Mesendoderm (in vitro differentiated cells): Measurements from ENCODE around the gene OR5K4.

Experiments used
- DNase-seq: peaks from one replicate; pipeline ENCODE4 v3.0.0; 2013
- H2AK5ac ChIP-seq: 2 replicates; pipeline ENCODE4 v1.6.1; 2013; ENCODE audit warnings: low read length, inconsistent platforms
- H2BK120ac ChIP-seq: 2 replicates; pipeline ENCODE4 v1.6.1; 2013; ENCODE audit warnings: low read depth, mild to moderate bottlenecking, low read length, moderate library complexity, mixed read lengths
- H2BK15ac ChIP-seq: replicated peaks from 2 replicates; pipeline ENCODE4 v1.6.1; 2013; ENCODE audit warnings: low read depth, mild to moderate bottlenecking, moderate library complexity
- H2BK5ac ChIP-seq: 2 replicates; pipeline ENCODE4 v1.6.1; 2013; ENCODE audit warnings: low read length, inconsistent platforms
- H3K18ac ChIP-seq: 2 replicates; pipeline ENCODE4 v1.6.1; 2013; ENCODE audit warnings: mild to moderate bottlenecking, low read length, mixed read lengths
- H3K23ac ChIP-seq: one replicate; pipeline ENCODE4 v1.6.1; 2013; ENCODE audit warnings: low read length
- H3K27ac ChIP-seq: 2 replicates; pipeline ENCODE4 v1.5.1; 2013; ENCODE audit warnings: low read depth, mild to moderate bottlenecking, inconsistent platforms, low read length, moderate library complexity
- H3K27me3 ChIP-seq: 2 replicates; pipeline ENCODE4 v1.6.1; 2013; ENCODE audit warnings: low read length, control low read depth, mild to moderate bottlenecking, inconsistent platforms; ENCODE audit not compliant: insufficient read depth, poor library complexity
- H3K36me3 ChIP-seq: 2 replicates; pipeline ENCODE4 v1.6.1; 2013; ENCODE audit warnings: low read length, inconsistent platforms; ENCODE audit not compliant: control insufficient read depth, insufficient read depth
- H3K4ac ChIP-seq: one replicate; pipeline ENCODE4 v1.6.1; 2013; ENCODE audit warnings: low read depth, mild to moderate bottlenecking, low read length, moderate library complexity
- H3K4me1 ChIP-seq: 2 replicates; pipeline ENCODE4 v1.6.1; 2013; ENCODE audit warnings: low read depth, low read length, inconsistent platforms; ENCODE audit not compliant: control insufficient read depth
- H3K4me2 ChIP-seq: 2 replicates; pipeline ENCODE4 v1.6.1; 2013; ENCODE audit warnings: low read length
- H3K4me3 ChIP-seq: 2 replicates; pipeline ENCODE4 v1.5.1; 2013; ENCODE audit warnings: mild to moderate bottlenecking, low read length
- H3K56ac ChIP-seq: one replicate; pipeline ENCODE4 v1.6.1; 2013; ENCODE audit warnings: low read length
- H3K79me1 ChIP-seq: 2 replicates; pipeline ENCODE4 v1.6.1; 2013; ENCODE audit warnings: low read length, inconsistent platforms
- H3K79me2 ChIP-seq: 2 replicates; pipeline ENCODE4 v1.6.1; 2013; ENCODE audit warnings: mild to moderate bottlenecking, low read length; ENCODE audit not compliant: control insufficient read depth, insufficient read depth
- H3K9ac ChIP-seq: 2 replicates; pipeline ENCODE4 v1.6.1; 2013; ENCODE audit warnings: low read length, inconsistent platforms
- H4K5ac ChIP-seq: one replicate; pipeline ENCODE4 v1.6.1; 2013; ENCODE audit warnings: low read length
- H4K8ac ChIP-seq: one replicate; pipeline ENCODE4 v1.6.1; 2013; ENCODE audit warnings: low read depth, mild to moderate bottlenecking, control low read depth, low read length, moderate library complexity
- WGBS: extraction: QIAGEN DNeasy Blood & Tissue Kit; methylation state at CpG from one replicate; pipeline ENCODE4 v1.1.7; 2013; ENCODE audit warnings: low lambda C conversion rate, missing lambda C conversion rate; ENCODE audit not compliant: insufficient coverage; ENCODE audit errors: extremely low coverage; 5-methylcytosine and 5-hydroxymethylcytosine counted together

The OR5K4 gene

DNA sequence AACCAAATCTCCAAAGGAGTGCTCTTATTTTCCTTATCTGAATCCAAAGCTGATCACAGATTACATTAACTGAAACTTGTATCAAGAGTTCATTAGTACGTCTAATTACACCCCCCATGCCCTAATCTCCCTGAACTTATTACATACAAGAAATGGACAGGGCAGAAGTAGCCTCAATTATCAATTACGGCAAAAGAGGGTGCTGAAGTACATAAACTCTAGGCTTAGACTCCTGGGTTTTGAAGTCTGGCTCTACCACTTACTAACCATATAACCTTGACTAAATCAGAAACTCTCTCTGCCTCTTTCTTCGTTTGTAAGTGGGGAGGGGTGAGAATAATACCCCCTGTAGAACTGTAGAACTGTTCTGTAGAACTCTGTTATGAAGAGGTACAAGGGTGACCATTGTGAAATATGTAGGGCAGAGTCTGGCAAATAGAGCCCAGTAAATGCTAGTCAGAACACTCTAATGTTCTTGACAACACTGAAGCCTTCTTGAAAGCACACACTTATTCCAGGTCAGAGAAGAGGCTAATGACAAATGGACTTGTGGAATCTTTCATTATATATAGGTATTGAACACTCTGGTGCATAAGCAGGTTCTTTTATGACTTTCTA is 19.6 kb upstream of the OR5K4 start:
- no peak overlapping the region for H3K18ac ChIP-seq
- H3K36me3 ChIP-seq: no peaks in the 10 kb centered on the region
- no peaks in the 10 kb centered on the region for H3K27me3 ChIP-seq
- H3K4me1 ChIP-seq: no peaks in the 10 kb centered on the region
- H3K23ac ChIP-seq: no peak overlapping the region
- no peak overlapping the region for H2AK5ac ChIP-seq
- H4K5ac ChIP-seq: no peak overlapping the region
- H3K4me2 ChIP-seq: no peak overlapping the region
- no peak overlapping the region for H3K56ac ChIP-seq
- no peak overlapping the region for H3K4ac ChIP-seq
- no peak overlapping the region for H4K8ac ChIP-seq
- no CpG with 5 or more reads among the region's 3 CpGs for WGBS
- H3K79me2 ChIP-seq: no peaks in the 10 kb centered on the region
- no peak overlapping the region for H2BK120ac ChIP-seq
- H3K4me3 ChIP-seq: no peak overlapping the region
- H3K27ac ChIP-seq: no peak overlapping the region
- no peak overlapping the region for H2BK5ac ChIP-seq
- H3K9ac ChIP-seq: no peak overlapping the region
- H2BK15ac ChIP-seq: no peak overlapping the region
- no peaks in the 10 kb centered on the region for H3K79me1 ChIP-seq
- no peak for DNase-seq

DNA sequence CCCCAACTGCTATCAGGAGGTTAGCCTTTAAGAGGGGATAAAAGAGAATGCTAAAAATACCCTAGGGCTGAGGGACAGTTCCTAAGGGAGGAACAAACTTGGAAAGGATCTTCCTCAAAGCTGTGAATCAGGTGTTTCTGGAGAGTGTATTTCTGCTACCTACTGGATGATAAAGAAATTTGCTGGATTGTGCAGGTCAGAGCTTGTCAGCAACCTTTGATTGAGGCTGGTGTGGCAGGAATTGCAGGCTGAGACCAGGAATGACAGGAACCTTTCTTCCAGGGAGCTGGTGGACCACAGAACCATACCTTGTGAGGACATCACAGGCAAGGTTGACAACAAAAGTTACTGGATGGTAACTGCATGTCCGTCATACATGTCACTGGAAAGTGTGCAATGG is 14.6 kb upstream of the OR5K4 start:
- no peaks in the 10 kb centered on the region for H3K36me3 ChIP-seq
- no peak overlapping the region for H3K4me3 ChIP-seq
- H2BK15ac ChIP-seq: no peak overlapping the region
- no peaks in the 10 kb centered on the region for H3K79me1 ChIP-seq
- H3K27me3 ChIP-seq: no peaks in the 10 kb centered on the region
- no peak overlapping the region for H3K9ac ChIP-seq
- no peaks in the 10 kb centered on the region for H3K79me2 ChIP-seq
- no CpG with 5 or more reads among the region's 1 CpG for WGBS
- H2AK5ac ChIP-seq: no peak overlapping the region
- H3K27ac ChIP-seq: no peak overlapping the region
- no peak overlapping the region for H4K8ac ChIP-seq
- no peak overlapping the region for H2BK5ac ChIP-seq
- no peak overlapping the region for H3K56ac ChIP-seq
- no peak overlapping the region for H3K23ac ChIP-seq
- no peak overlapping the region for H2BK120ac ChIP-seq
- no peak overlapping the region for H4K5ac ChIP-seq
- no peaks in the 10 kb centered on the region for H3K4me1 ChIP-seq
- no peak for DNase-seq
- no peak overlapping the region for H3K4me2 ChIP-seq
- no peak overlapping the region for H3K4ac ChIP-seq
- no peak overlapping the region for H3K18ac ChIP-seq

DNA sequence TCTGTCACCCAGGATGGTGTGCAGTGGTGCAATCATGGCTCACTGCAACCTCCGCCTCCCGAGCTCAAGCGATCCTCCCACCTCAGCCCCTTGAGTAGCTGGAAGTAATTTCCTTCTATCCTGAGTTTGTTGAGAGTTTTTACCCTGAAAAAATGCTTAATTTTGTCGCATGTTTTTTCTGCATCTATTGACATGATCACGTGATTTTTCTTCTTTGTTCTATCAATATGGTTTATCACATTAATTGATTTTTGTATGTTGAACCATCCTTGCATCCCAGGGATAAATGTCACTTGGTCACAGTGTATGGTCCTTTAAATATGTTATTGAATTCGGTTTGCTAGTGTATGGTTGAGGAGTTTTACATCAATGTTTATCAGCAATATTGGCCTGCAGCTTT is 11.9 kb upstream of the OR5K4 start:
- no peak overlapping the region for H2BK5ac ChIP-seq
- H2BK15ac ChIP-seq: no peak overlapping the region
- H3K9ac ChIP-seq: no peak overlapping the region
- H4K5ac ChIP-seq: no peak overlapping the region
- H3K4me1 ChIP-seq: no peaks in the 10 kb centered on the region
- H3K36me3 ChIP-seq: no peaks in the 10 kb centered on the region
- no peak for DNase-seq
- H3K27ac ChIP-seq: no peak overlapping the region
- H3K4ac ChIP-seq: no peak overlapping the region
- H2BK120ac ChIP-seq: no peak overlapping the region
- no peak overlapping the region for H3K56ac ChIP-seq
- no peak overlapping the region for H3K4me3 ChIP-seq
- no peak overlapping the region for H3K23ac ChIP-seq
- H2AK5ac ChIP-seq: no peak overlapping the region
- no peaks in the 10 kb centered on the region for H3K27me3 ChIP-seq
- H3K18ac ChIP-seq: no peak overlapping the region
- no peak overlapping the region for H4K8ac ChIP-seq
- no peak overlapping the region for H3K4me2 ChIP-seq
- H3K79me1 ChIP-seq: no peaks in the 10 kb centered on the region
- no peaks in the 10 kb centered on the region for H3K79me2 ChIP-seq
- no CpG with 5 or more reads among the region's 6 CpGs for WGBS

DNA sequence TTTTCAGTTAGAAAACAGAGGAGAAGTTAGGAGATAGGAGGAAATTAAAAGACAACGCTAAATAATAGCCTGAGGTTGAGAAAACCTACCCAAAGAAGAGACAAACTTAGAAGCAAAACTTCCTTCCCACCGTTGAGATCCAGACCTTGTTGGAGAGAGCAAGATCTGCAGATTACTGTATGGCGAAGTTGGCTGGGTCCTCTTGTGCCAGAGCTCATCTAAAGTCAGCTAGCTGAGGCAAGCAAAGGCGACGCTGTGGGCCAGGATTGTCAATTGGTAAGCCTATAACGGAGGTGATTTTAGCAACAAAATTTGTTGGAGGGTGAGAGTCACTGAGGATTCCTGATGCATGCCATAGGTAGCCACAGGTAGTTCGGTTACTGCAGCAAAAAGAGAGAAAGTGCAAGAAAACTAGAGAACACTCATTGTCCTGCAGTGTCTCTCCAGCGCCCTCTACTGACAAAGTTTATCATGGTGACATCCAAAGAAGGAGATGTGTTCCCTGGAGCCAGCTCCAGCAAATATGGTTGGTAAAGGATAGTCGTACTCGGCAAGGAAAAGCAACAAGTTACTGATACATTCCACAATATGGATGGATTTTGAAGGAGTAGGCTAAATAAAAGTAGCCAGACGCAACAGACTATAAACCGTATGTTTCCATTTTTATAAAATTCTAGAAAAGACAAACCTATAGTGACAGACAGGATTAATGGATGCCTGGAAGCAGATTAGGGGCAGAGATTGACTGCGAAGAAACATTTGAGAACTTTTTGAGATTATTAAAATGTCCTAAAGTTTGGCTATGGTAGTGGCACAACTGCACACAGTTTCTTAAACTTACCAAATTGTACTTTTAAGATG is 9.8 kb upstream of the OR5K4 start:
- Histone ChIP-seq H4K8ac (no peak overlapping the region), H3K23ac (no peak overlapping the region), H3K18ac (no peak overlapping the region), H2BK5ac (no peak overlapping the region), H2AK5ac (no peak overlapping the region), H3K36me3 (no peaks in the 10 kb centered on the region), H3K56ac (no peak overlapping the region), H3K4me1 (no peaks in the 10 kb centered on the region), H3K4ac (no peak overlapping the region), H2BK120ac (no peak overlapping the region), H3K27ac (no peak overlapping the region), H3K9ac (no peak overlapping the region), H3K4me2 (no peak overlapping the region), H3K79me1 (no peaks in the 10 kb centered on the region), H3K79me2 (no peaks in the 10 kb centered on the region), H3K4me3 (no peak overlapping the region), H2BK15ac (no peak overlapping the region), H3K27me3 (no peaks in the 10 kb centered on the region), H4K5ac (no peak overlapping the region)
- WGBS: no CpG with 5 or more reads among the region's 13 CpGs
- DNase-seq: peak; percentile 91

DNA sequence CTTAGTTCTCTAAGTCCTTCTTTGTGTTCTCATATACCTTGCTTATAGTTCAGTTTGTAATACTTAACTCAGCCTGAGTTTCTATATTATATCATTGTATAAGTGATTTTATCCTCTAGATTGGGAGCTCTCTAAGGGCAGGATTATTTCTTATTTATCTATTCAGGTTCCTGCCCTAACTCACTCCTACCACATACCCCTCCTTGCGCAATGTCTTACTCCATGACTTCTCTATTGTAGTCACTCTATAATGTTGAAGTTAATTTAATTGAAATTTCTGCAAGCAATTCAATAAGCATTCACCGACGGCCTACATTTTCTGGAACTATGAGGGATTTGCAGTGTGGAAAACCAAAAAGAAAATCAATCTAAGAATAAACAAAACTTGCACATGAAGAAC is 3.6 kb upstream of the OR5K4 start:
- H3K36me3 ChIP-seq: no peaks in the 10 kb centered on the region
- no peak overlapping the region for H3K4me2 ChIP-seq
- H3K23ac ChIP-seq: no peak overlapping the region
- H3K56ac ChIP-seq: no peak overlapping the region
- no peak overlapping the region for H2BK15ac ChIP-seq
- H2BK5ac ChIP-seq: no peak overlapping the region
- no peaks in the 10 kb centered on the region for H3K79me2 ChIP-seq
- H3K4me1 ChIP-seq: no peaks in the 10 kb centered on the region
- DNase-seq: no peak
- no peak overlapping the region for H3K18ac ChIP-seq
- no peak overlapping the region for H2BK120ac ChIP-seq
- no peak overlapping the region for H4K8ac ChIP-seq
- no CpG with 5 or more reads among the region's 3 CpGs for WGBS
- H3K79me1 ChIP-seq: no peaks in the 10 kb centered on the region
- H3K4me3 ChIP-seq: no peak overlapping the region
- H3K9ac ChIP-seq: no peak overlapping the region
- no peak overlapping the region for H3K27ac ChIP-seq
- H3K27me3 ChIP-seq: no peaks in the 10 kb centered on the region
- H3K4ac ChIP-seq: no peak overlapping the region
- H4K5ac ChIP-seq: no peak overlapping the region
- no peak overlapping the region for H2AK5ac ChIP-seq

DNA sequence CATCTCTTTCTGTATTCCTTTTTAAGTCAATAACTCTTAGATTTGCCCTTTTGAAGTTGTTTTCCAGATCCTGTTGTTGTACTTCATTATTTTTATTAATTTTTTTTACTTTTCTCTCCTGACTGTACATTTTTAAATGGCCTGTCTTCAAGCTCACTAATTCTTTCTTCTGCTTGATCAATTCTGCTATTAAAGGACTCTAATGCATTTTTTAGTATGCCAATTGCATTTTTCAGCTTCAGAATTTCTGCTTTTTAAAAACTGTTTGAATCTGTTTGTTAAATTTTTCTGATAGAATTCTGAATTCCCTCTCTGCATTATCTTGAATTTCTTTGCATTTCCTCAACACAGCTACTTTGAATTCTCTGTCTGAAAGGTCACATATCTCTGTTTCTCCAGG is 5.6 kb downstream of the OR5K4 start:
- H4K5ac ChIP-seq: no peak overlapping the region
- H2BK15ac ChIP-seq: no peak overlapping the region
- H3K27ac ChIP-seq: no peak overlapping the region
- no peaks in the 10 kb centered on the region for H3K79me2 ChIP-seq
- H3K9ac ChIP-seq: no peak overlapping the region
- H3K18ac ChIP-seq: no peak overlapping the region
- H3K36me3 ChIP-seq: no peaks in the 10 kb centered on the region
- H3K23ac ChIP-seq: no peak overlapping the region
- no peak for DNase-seq
- no peak overlapping the region for H2AK5ac ChIP-seq
- no peaks in the 10 kb centered on the region for H3K4me1 ChIP-seq
- H3K27me3 ChIP-seq: no peaks in the 10 kb centered on the region
- H3K4ac ChIP-seq: no peak overlapping the region
- H3K4me3 ChIP-seq: no peak overlapping the region
- no peak overlapping the region for H3K4me2 ChIP-seq
- no peak overlapping the region for H4K8ac ChIP-seq
- no peak overlapping the region for H2BK5ac ChIP-seq
- H3K56ac ChIP-seq: no peak overlapping the region
- no peak overlapping the region for H2BK120ac ChIP-seq
- no peaks in the 10 kb centered on the region for H3K79me1 ChIP-seq
